Sigmoid colon (tissue), 4 donors: ENCODE measurements around the gene OSCP1.

Experiments
- EP300 ChIP-seq, 4 donors: sonication (generic); formaldehyde crosslinking; IDR thresholded peaks; one replicate each; pipeline ENCODE4 v1.6.1; 2017; ENCODE audit warnings: antibody characterized with exemption in 4 of 4
- POLR2A ChIP-seq, 2 donors: fragments of 450-650 bp; IDR thresholded peaks; one replicate each; pipeline ENCODE4 v1.6.1; 2016; ENCODE audit warnings: antibody characterized with exemption in 2 of 2, mild to moderate bottlenecking in 2 of 2, moderate library complexity in 2 of 2
- POLR2AphosphoS5 ChIP-seq, 4 donors: sonication (generic); formaldehyde crosslinking; IDR thresholded peaks; one replicate each; pipeline ENCODE4 v1.6.1; 2017; ENCODE audit warnings: antibody characterized with exemption in 4 of 4
- TF ChIP-seq, protein P1 (sequence below), 4 experiments: fragments of 450-650 bp in 3 of 4; fragments of 200-600 bp in 1 of 4; IDR thresholded peaks; one replicate each; pipeline ENCODE4 v1.5.1; 2016 to 2019; ENCODE audit warnings: antibody characterized with exemption in 4 of 4, mild to moderate bottlenecking in 3 of 4, moderate library complexity in 2 of 4

DNA sequence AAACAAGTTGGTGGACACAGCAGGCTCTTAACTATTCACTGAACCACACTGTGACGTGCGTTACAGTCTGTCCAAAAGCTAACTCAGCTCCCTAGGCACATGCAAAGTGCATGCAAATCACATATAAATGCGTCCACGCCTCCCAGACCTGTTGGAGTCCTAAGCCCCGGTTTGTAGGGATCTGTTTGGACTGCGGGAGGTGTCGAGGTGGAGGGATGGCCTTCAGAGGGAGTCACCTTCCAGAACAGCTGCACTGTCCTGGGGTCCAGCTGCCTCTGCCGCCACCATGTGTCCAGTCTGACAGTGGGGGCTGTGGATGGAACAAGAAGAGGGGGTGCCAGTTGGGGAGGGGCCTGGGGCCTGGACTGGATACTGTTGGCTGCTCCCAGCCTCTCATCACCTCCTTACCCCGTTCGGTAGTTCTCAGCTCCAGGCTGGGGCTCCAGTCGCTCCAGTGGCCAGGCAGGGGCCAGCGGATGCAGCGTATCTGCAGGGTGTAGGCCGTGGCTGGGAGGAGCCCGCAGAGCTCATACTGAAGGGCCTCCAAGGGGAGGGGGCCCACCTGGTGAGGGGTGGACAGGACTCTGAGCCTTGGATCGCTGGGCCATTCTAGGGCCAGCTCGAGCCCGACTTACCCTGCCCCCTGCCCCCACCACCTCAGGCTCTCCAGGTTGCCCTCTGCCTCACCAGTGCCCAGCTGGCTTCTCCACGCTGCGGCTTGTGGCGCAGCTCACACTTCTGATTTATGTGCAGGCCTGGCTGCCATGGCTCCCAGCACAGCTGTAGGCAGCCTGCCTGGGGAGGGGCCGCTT lies 21.8 kb upstream of the OSCP1 start:
- TF ChIP-seq, protein P1, sequence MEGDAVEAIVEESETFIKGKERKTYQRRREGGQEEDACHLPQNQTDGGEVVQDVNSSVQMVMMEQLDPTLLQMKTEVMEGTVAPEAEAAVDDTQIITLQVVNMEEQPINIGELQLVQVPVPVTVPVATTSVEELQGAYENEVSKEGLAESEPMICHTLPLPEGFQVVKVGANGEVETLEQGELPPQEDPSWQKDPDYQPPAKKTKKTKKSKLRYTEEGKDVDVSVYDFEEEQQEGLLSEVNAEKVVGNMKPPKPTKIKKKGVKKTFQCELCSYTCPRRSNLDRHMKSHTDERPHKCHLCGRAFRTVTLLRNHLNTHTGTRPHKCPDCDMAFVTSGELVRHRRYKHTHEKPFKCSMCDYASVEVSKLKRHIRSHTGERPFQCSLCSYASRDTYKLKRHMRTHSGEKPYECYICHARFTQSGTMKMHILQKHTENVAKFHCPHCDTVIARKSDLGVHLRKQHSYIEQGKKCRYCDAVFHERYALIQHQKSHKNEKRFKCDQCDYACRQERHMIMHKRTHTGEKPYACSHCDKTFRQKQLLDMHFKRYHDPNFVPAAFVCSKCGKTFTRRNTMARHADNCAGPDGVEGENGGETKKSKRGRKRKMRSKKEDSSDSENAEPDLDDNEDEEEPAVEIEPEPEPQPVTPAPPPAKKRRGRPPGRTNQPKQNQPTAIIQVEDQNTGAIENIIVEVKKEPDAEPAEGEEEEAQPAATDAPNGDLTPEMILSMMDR (IDR thresholded peaks at IDR 0.05) = no peak
- no peak for TF ChIP-seq POLR2AphosphoS5 (IDR thresholded peaks at IDR 0.05)
- TF ChIP-seq POLR2A (IDR thresholded peaks at IDR 0.05) = no peak
- TF ChIP-seq EP300 (IDR thresholded peaks at IDR 0.05) = no peak
